Trophoblast cell (in vitro differentiated cells and primary cell): ENCODE results near the gene COL1A1.

Experiments used
- DNase-seq, 2 donors: peaks; one replicate each; pipeline ENCODE4 v3.0.0-alpha.2; 2016
- H2AFZ ChIP-seq: 2 replicates; pipeline ENCODE4 v1.6.1; 2013; ENCODE audit warnings: low read length, moderate library complexity, mild to moderate bottlenecking; ENCODE audit not compliant: insufficient read depth, poor library complexity
- H2AK5ac ChIP-seq: 2 replicates; pipeline ENCODE4 v1.6.1; 2013; ENCODE audit warnings: mild to moderate bottlenecking, low read length
- H2BK120ac ChIP-seq: 2 replicates; pipeline ENCODE4 v1.6.1; 2013; ENCODE audit warnings: low read length, mild to moderate bottlenecking, moderate library complexity; ENCODE audit not compliant: insufficient read depth, poor library complexity
- H2BK12ac ChIP-seq: 2 replicates; pipeline ENCODE4 v1.6.1; 2013; ENCODE audit warnings: mild to moderate bottlenecking, low read length, moderate library complexity
- H2BK5ac ChIP-seq: 2 replicates; pipeline ENCODE4 v1.6.1; 2013; ENCODE audit warnings: low read length, low read depth, moderate library complexity, mild to moderate bottlenecking; ENCODE audit not compliant: poor library complexity
- H3K14ac ChIP-seq: 2 replicates; pipeline ENCODE4 v1.6.1; 2013; ENCODE audit warnings: mild to moderate bottlenecking, low read length
- H3K18ac ChIP-seq: 2 replicates; pipeline ENCODE4 v1.6.1; 2013; ENCODE audit warnings: mild to moderate bottlenecking, low read length
- H3K23ac ChIP-seq: 2 replicates; pipeline ENCODE4 v1.6.1; 2013; ENCODE audit warnings: low read length
- H3K27ac ChIP-seq: 2 replicates; pipeline ENCODE4 v1.5.1; 2013; ENCODE audit warnings: low read depth, mild to moderate bottlenecking, inconsistent platforms, low read length, moderate library complexity
- H3K27me3 ChIP-seq: 2 replicates; pipeline ENCODE4 v1.6.1; 2013; ENCODE audit warnings: inconsistent platforms, mild to moderate bottlenecking, low read length, moderate library complexity; ENCODE audit not compliant: insufficient read depth
- H3K36me3 ChIP-seq, 2 experiments: 1 replicate in 1 of 2; 2 replicates in 1 of 2; pipeline ENCODE4 v1.6.1; 2013; ENCODE audit warnings: low read length in 2 of 2, mild to moderate bottlenecking in 2 of 2, moderate library complexity in 1 of 2; ENCODE audit not compliant: insufficient read depth in 2 of 2, control insufficient read depth in 1 of 2
- H3K4ac ChIP-seq: 2 replicates; pipeline ENCODE4 v1.6.1; 2013; ENCODE audit warnings: low read depth, mild to moderate bottlenecking, low read length, moderate library complexity
- H3K4me1 ChIP-seq, 2 experiments: 1 replicate in 1 of 2; 2 replicates in 1 of 2; pipeline ENCODE4 v1.6.1; 2013; ENCODE audit warnings: low read length in 2 of 2, mild to moderate bottlenecking in 2 of 2, moderate library complexity in 1 of 2; ENCODE audit not compliant: insufficient read depth in 2 of 2, control insufficient read depth in 1 of 2
- H3K4me2 ChIP-seq: 2 replicates; pipeline ENCODE4 v1.6.1; 2013; ENCODE audit warnings: inconsistent platforms, mild to moderate bottlenecking, low read length, moderate library complexity
- H3K4me3 ChIP-seq: 2 replicates; pipeline ENCODE4 v1.5.1; 2013; ENCODE audit warnings: mild to moderate bottlenecking, low read depth, low read length, inconsistent platforms
- H3K79me1 ChIP-seq: one replicate; pipeline ENCODE4 v1.6.1; 2013; ENCODE audit warnings: low read length
- H3K79me2 ChIP-seq: 2 replicates; pipeline ENCODE4 v1.6.1; 2013; ENCODE audit warnings: low read length, mild to moderate bottlenecking; ENCODE audit not compliant: control insufficient read depth, insufficient read depth, poor library complexity
- H3K9ac ChIP-seq: 2 replicates; pipeline ENCODE4 v1.6.1; 2013; ENCODE audit warnings: mild to moderate bottlenecking, low read length
- H3K9me3 ChIP-seq: 2 replicates; pipeline ENCODE4 v1.6.1; 2013; ENCODE audit warnings: low read depth, mild to moderate bottlenecking, control low read depth, inconsistent platforms, low read length; ENCODE audit not compliant: insufficient read depth
- H4K12ac ChIP-seq: 2 replicates; pipeline ENCODE4 v1.6.1; 2013; ENCODE audit warnings: low read depth, mild to moderate bottlenecking, low read length, moderate library complexity
- H4K8ac ChIP-seq: 2 replicates; pipeline ENCODE4 v1.6.1; 2013; ENCODE audit warnings: low read depth, mild to moderate bottlenecking, low read length, moderate library complexity
- H4K91ac ChIP-seq: one replicate; pipeline ENCODE4 v1.6.1; 2013; ENCODE audit warnings: low read depth, mild to moderate bottlenecking, low read length, moderate library complexity
- WGBS: extraction: QIAGEN DNeasy Blood & Tissue Kit; methylation state at CpG from one replicate; pipeline ENCODE4 v1.1.7; 2013; ENCODE audit warnings: missing lambda C conversion rate; ENCODE audit not compliant: insufficient read length, insufficient coverage; ENCODE audit errors: extremely low coverage; 5-methylcytosine and 5-hydroxymethylcytosine counted together

COL1A1 gene

GRCh38 chr17:50205111-50205962 lies 3.9 kb upstream of the COL1A1 start:
- no peak overlapping the region for H3K4me2 ChIP-seq
- peak overlapping the region; percentile 89 for H4K91ac ChIP-seq
- H3K27me3 ChIP-seq = no peaks in the 10 kb centered on the region
- peak overlapping the region; percentile 19 for H4K12ac ChIP-seq
- peak overlapping the region; percentile 84 for H2BK120ac ChIP-seq
- peak overlapping the region; percentile 56 for H4K8ac ChIP-seq
- peaks cover 15% of the 10 kb centered on the region for H3K79me2 ChIP-seq
- peaks cover 55 to 63% of the 10 kb centered on the region in 2 experiments for H3K4me1 ChIP-seq
- H2BK12ac ChIP-seq = peak overlapping the region; percentile 94
- H3K27ac ChIP-seq = peak overlapping the region; percentile 78
- H2BK5ac ChIP-seq = peak overlapping the region; percentile 81
- H3K79me1 ChIP-seq = peaks cover 66% of the 10 kb centered on the region
- no peaks in the 10 kb centered on the region for H3K9me3 ChIP-seq
- peak overlapping the region; percentile 58 for H3K4ac ChIP-seq
- peak overlapping the region; percentile 89 for H2AK5ac ChIP-seq
- H3K14ac ChIP-seq = peak overlapping the region; percentile 81
- H3K4me3 ChIP-seq = no peak overlapping the region
- peak overlapping the region; percentile 13 for H2AFZ ChIP-seq
- WGBS = no CpG with 5 or more reads among the region's 10 CpGs
- H3K23ac ChIP-seq = no peak overlapping the region
- peak overlapping the region; percentile 87 for H3K18ac ChIP-seq
- no peak for DNase-seq
- H3K36me3 ChIP-seq = no peaks in the 10 kb centered on the region
- H3K9ac ChIP-seq = no peak overlapping the region

DNA sequence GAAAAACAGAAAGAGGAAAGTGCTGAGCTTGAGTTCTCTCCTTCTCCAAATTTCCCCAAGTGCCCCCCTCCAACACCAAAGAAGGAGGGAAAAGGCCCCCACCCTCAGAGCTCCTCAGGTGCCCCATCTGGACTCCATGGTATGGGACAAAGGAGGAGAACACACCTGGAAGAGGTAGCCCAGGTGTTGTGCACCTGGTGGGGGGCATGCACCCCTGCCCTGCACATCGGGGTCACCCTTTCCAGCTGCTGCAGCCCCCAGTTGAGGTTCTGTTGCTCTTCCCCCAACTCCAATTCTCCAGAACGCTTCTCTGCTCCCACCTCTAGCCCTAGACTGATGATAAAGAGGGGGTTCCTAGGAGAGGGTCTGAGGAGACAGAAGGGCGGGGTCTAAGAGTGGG lies 3.0 kb upstream of the COL1A1 start:
- peak overlapping the region; percentile 19 for H3K18ac ChIP-seq
- peak overlapping the region; percentile 31 for H3K27ac ChIP-seq
- H3K4me3 ChIP-seq = no peak overlapping the region
- no CpG with 5 or more reads among the region's 3 CpGs for WGBS
- peaks cover 50 to 57% of the 10 kb centered on the region in 2 experiments for H3K4me1 ChIP-seq
- peak overlapping the region; percentile 39 for H3K4ac ChIP-seq
- H3K4me2 ChIP-seq = no peak overlapping the region
- H2BK5ac ChIP-seq = peak overlapping the region; percentile 54
- H2AK5ac ChIP-seq = peak overlapping the region; percentile 49
- no peak overlapping the region for H4K8ac ChIP-seq
- no peaks in the 10 kb centered on the region for H3K9me3 ChIP-seq
- H4K91ac ChIP-seq = peak overlapping the region; percentile 89
- H3K79me2 ChIP-seq = peaks cover 11% of the 10 kb centered on the region
- H3K23ac ChIP-seq = no peak overlapping the region
- DNase-seq = no peak
- H3K27me3 ChIP-seq = no peaks in the 10 kb centered on the region
- no peak overlapping the region for H3K9ac ChIP-seq
- no peak overlapping the region for H4K12ac ChIP-seq
- peak overlapping the region; percentile 91 for H2BK12ac ChIP-seq
- peak overlapping the region; percentile 18 for H2BK120ac ChIP-seq
- H3K14ac ChIP-seq = peak overlapping the region; percentile 49
- peaks cover 65% of the 10 kb centered on the region for H3K79me1 ChIP-seq
- no peak overlapping the region for H2AFZ ChIP-seq
- peaks cover under 1 to 2% of the 10 kb centered on the region in 2 experiments for H3K36me3 ChIP-seq

DNA sequence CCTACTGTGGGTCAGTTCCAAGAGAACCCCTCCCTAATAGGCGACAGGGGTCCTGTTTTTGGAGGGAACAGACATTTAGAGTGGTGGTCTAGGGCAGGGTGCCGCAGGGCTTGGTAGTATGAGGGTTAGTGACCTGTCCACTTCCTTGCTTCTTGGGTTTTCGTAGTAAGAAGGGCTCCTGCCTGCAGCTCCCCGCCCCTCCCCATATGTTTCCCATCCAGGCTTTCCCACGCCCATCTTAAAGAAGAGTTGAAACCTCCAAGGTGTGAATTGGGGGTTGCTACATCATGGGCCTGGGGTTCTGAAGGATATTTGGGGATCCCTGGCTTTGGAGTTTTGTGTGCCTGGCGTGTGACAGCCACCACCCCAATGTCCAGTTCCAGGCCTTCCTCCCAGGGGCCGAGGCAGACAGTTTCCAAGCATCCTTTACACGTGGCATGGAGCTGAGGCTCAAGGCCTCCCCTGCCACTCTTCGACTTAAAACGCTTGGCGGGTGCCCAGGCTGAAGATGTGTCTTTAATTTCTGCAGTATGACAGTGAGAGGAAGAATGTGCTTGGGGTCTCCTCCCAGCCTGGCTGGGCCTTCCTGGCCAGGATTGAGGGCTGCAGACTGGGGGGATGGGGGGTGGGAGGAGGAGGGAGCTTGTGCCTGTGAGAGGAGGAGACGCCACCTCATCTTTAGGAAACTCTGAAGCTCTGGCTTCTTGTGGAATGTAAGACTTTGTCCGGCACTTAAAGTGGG lies 2.3 kb upstream of the COL1A1 start:
- Histone ChIP-seq H2AK5ac (peak overlapping the region; percentile 80), H3K79me2 (peaks cover 11% of the 10 kb centered on the region), H3K23ac (no peak overlapping the region), H2BK120ac (peak overlapping the region; percentile 29), H3K4me1 (peaks cover 45 to 50% of the 10 kb centered on the region in 2 experiments), H3K27ac (no peak overlapping the region), H4K12ac (no peak overlapping the region), H3K18ac (peak overlapping the region; percentile 33), H3K9me3 (no peaks in the 10 kb centered on the region), H3K4me2 (no peak overlapping the region), H3K27me3 (no peaks in the 10 kb centered on the region), H2BK5ac (peak overlapping the region; percentile 58), H2AFZ (no peak overlapping the region), H2BK12ac (peak overlapping the region; percentile 95), H4K8ac (peak overlapping the region; percentile 52), H3K14ac (peak overlapping the region; percentile 38), H3K9ac (no peak overlapping the region), H3K36me3 (peaks cover 4 to 7% of the 10 kb centered on the region in 2 experiments), H4K91ac (peak overlapping the region; percentile 89), H3K4me3 (no peak overlapping the region), H3K4ac (peak overlapping the region; percentile 44), H3K79me1 (peaks cover 61% of the 10 kb centered on the region)
- WGBS = no CpG with 5 or more reads among the region's 13 CpGs
- no peak for DNase-seq

DNA sequence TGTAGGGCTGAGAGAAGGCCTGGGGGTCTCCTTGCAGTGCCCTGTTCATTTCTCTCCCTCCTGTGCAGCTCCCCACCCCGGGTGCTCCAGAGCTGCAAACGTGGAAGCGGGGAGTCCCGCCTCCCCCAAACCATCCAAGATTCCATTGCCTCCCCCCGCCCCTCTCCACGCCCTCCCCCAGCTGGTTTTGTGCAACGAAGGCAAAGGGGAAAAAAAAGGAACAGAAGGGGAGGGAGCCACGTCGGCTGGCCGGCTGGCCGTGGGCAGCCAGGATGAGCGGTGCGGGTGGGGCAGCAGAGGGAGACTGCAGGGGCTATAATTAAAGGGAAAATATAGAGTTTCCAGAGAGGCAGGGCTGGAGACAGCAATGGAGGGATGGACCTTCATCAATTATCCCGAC lies 1.7 kb upstream of the COL1A1 start:
- Histone ChIP-seq H4K8ac (no peak overlapping the region), H3K23ac (no peak overlapping the region), H3K14ac (peak overlapping the region; percentile 24), H3K18ac (no peak overlapping the region), H3K79me2 (peaks cover 11% of the 10 kb centered on the region), H2BK120ac (peak overlapping the region; percentile 29), H3K4ac (peak overlapping the region; percentile 40), H2AK5ac (peak overlapping the region; percentile 80), H3K4me2 (no peak overlapping the region), H4K91ac (peak overlapping the region; percentile 89), H3K9ac (no peak overlapping the region), H3K27me3 (no peaks in the 10 kb centered on the region), H3K4me1 (peaks cover 39 to 43% of the 10 kb centered on the region in 2 experiments), H3K36me3 (peaks cover 7 to 13% of the 10 kb centered on the region in 2 experiments), H3K27ac (no peak overlapping the region), H3K4me3 (no peak overlapping the region), H2BK12ac (peak overlapping the region; percentile 95), H3K79me1 (peaks cover 55% of the 10 kb centered on the region), H2AFZ (no peak overlapping the region), H3K9me3 (no peaks in the 10 kb centered on the region), H2BK5ac (peak overlapping the region; percentile 58), H4K12ac (no peak overlapping the region)
- no peak for DNase-seq
- WGBS = no CpG with 5 or more reads among the region's 14 CpGs
